LoVo (cell line): ENCODE data around the gene RACK1.
A peak's percentile ranks its signal among the peaks of the same experiment; 100 is the strongest.

Experiments
- DNase-seq: peaks from one replicate; pipeline ENCODE4 v3.0.0-alpha.2; 2016; ENCODE audit warnings: low spot score

Gene RACK1

GRCh38 chr5:181259974-181260719, 16.4 kb upstream of the RACK1 start:
- DNase-seq: no peak

- no peak for DNase-seq
Measured at GRCh38 chr5:181259283-181259682, 15.6 kb upstream of the RACK1 start.

GRCh38 chr5:181258576-181258975, 14.9 kb upstream of the RACK1 start:
- DNase-seq: no peak

GRCh38 chr5:181255836-181256578, 12.3 kb upstream of the RACK1 start:
- no peak for DNase-seq

GRCh38 chr5:181255276-181255675, 11.6 kb upstream of the RACK1 start:
- DNase-seq: no peak

GRCh38 chr5:181248277-181248676, 4.6 kb upstream of the RACK1 start:
- DNase-seq: no peak

- peak; percentile 92 for DNase-seq
Measured at GRCh38 chr5:181246276-181247049, 2.8 kb upstream of the RACK1 start.

GRCh38 chr5:181245427-181246275, 1.9 kb upstream of the RACK1 start:
- DNase-seq: no peak

- DNase-seq: no peak
Measured at GRCh38 chr5:181243018-181243563, 615 bp downstream of the RACK1 start.

GRCh38 chr5:181242031-181242451, 1.7 kb downstream of the RACK1 start:
- DNase-seq: no peak

- no peak for DNase-seq
Measured at GRCh38 chr5:181241393-181241975, 2.2 kb downstream of the RACK1 start.

- no peak for DNase-seq
Measured at GRCh38 chr5:181239062-181239663, 4.5 kb downstream of the RACK1 start.

- DNase-seq: no peak
Measured at GRCh38 chr5:181237729-181238385, 5.8 kb downstream of the RACK1 start.

- no peak for DNase-seq
Measured at GRCh38 chr5:181236954-181237641, 6.6 kb downstream of the RACK1 start.

- DNase-seq: no peak
Measured at GRCh38 chr5:181236471-181236870, 7.2 kb downstream of the RACK1 start.

GRCh38 chr5:181235689-181236366, 7.9 kb downstream of the RACK1 start:
- DNase-seq: no peak

GRCh38 chr5:181235323-181235688, 8.4 kb downstream of the RACK1 start:
- DNase-seq: no peak

GRCh38 chr5:181234455-181235306, 9.0 kb downstream of the RACK1 start:
- DNase-seq: no peak
